Activated naive CD4-positive, alpha-beta T cell treated with anti-CD3 and anti-CD28 coated beads, Interleukin-2, amount 50 U/mL, for 72 hours (primary cell): ENCODE measurements around the gene KCNH3. TPM values are rescaled to one million over a fixed set of nuclear protein-coding genes. Genes with fewer than 3 reads are reported as not detected.
"Not testable (repeated sequence)": the region's sequence is repeated elsewhere in the genome, so short reads cannot be mapped to it uniquely, and the experiment has no call there.

ENCODE experiments used
- ATAC-seq, 2 donors: fragments of 150-1000 bp; cut with Tn5 transposase; 2 replicates each; pipeline ENCODE4 v1.10.0; 2021; ENCODE audit warnings: mild to moderate bottlenecking in 2 of 2, moderate library complexity in 2 of 2
- DNase-seq, 2 donors: peaks; one replicate each; pipeline ENCODE4 v3.0.0; 2021 to 2022; ENCODE audit warnings: low spot score in 2 of 2
- H3K27ac Mint-ChIP-seq, 2 donors: one replicate each; pipeline ENCODE4 v1.8.0; 2022; ENCODE audit warnings: mild to moderate bottlenecking in 2 of 2, mixed read lengths in 2 of 2
- H3K36me3 Mint-ChIP-seq, 2 donors: one replicate each; pipeline ENCODE4 v1.8.0; 2022; ENCODE audit warnings: mixed read lengths in 2 of 2
- H3K9me3 Mint-ChIP-seq, 2 donors: one replicate each; pipeline ENCODE4 v1.8.0; 2022; ENCODE audit warnings: mixed read lengths in 2 of 2
- total RNA-seq, 2 donors: library from RNA; stranded (reverse); gene quantifications; one replicate each; pipeline ENCODE4 v1.2.3, GENCODE V29; 2022

KCNH3 gene
- total RNA-seq, 2 donors from 2014 or later, result 0.39 to 6.3 TPM

- DNase-seq, result no peak
- no peak overlapping the region for H3K27ac Mint-ChIP-seq
- H3K36me3 Mint-ChIP-seq, result peaks cover 0 to 9% of the 10 kb centered on the region in 2 donors
- no peak for ATAC-seq
- H3K9me3 Mint-ChIP-seq, result no peaks in the 10 kb centered on the region
Observed at GRCh38 chr12:49584591-49584990, 45.8 kb downstream of the KCNH3 start.

- no peak for ATAC-seq
- H3K9me3 Mint-ChIP-seq, result peaks cover 4 to 5% of the 10 kb centered on the region in 2 donors
- DNase-seq, result no peak
- H3K36me3 Mint-ChIP-seq, result peaks cover 0 to 19% of the 10 kb centered on the region in 2 donors
- peak overlapping the region in 1 of 2 donors; percentile 70 for H3K27ac Mint-ChIP-seq
Observed at GRCh38 chr12:49585477-49586459, 46.9 kb downstream of the KCNH3 start.

- peaks cover 0 to 21% of the 10 kb centered on the region in 2 donors for H3K36me3 Mint-ChIP-seq
- no peak overlapping the region for H3K27ac Mint-ChIP-seq
- ATAC-seq (no peak), DNase-seq (no peak)
- H3K9me3 Mint-ChIP-seq, result peaks cover 4 to 5% of the 10 kb centered on the region in 2 donors
Observed at GRCh38 chr12:49587174-49587908, 48.5 kb downstream of the KCNH3 start.

- Mint-ChIP-seq H3K9me3 (peaks cover 4 to 5% of the 10 kb centered on the region in 2 donors), H3K36me3 (peaks cover 0 to 17% of the 10 kb centered on the region in 2 donors), H3K27ac (no peak overlapping the region)
- DNase-seq (no peak), ATAC-seq (no peak)
Observed at GRCh38 chr12:49588281-49588680, 49.5 kb downstream of the KCNH3 start.

GRCh38 chr12:49588721-49589516 lies 50.1 kb downstream of the KCNH3 start:
- no peak for DNase-seq
- Mint-ChIP-seq H3K36me3 (peaks cover 0 to 17% of the 10 kb centered on the region in 2 donors), H3K9me3 (peaks cover 4 to 5% of the 10 kb centered on the region in 2 donors), H3K27ac (peak overlapping the region in 1 of 2 donors; percentile 55)
- no peak for ATAC-seq

- Mint-ChIP-seq H3K27ac (peak overlapping the region in 1 of 2 donors; percentile 9), H3K36me3 (no peaks in the 10 kb centered on the region), H3K9me3 (no peaks in the 10 kb centered on the region)
- no peak for ATAC-seq
- DNase-seq, result no peak
Observed at GRCh38 chr12:49598527-49598926, 59.7 kb downstream of the KCNH3 start.

- H3K9me3 Mint-ChIP-seq, result no peaks in the 10 kb centered on the region
- H3K27ac Mint-ChIP-seq, result peak overlapping the region in 1 of 2 donors; percentile 50
Observed at GRCh38 chr12:49599961-49600360, 61.1 kb downstream of the KCNH3 start.

GRCh38 chr12:49603721-49604120 lies 64.9 kb downstream of the KCNH3 start:
- DNase-seq (no peak), ATAC-seq (no peak)
- Mint-ChIP-seq H3K36me3 (no peaks in the 10 kb centered on the region), H3K9me3 (no peaks in the 10 kb centered on the region), H3K27ac (no peak overlapping the region)

More at GRCh38 chr12:49599961-49600360, 61.1 kb downstream of the KCNH3 start:
- ATAC-seq (no peak), DNase-seq (no peak)
- no peaks in the 10 kb centered on the region for H3K36me3 Mint-ChIP-seq

- Mint-ChIP-seq H3K36me3 (peaks cover 0 to 2% of the 10 kb centered on the region in 2 donors), H3K27ac (no peak overlapping the region), H3K9me3 (no peaks in the 10 kb centered on the region)
- ATAC-seq (no peak), DNase-seq (no peak)
Observed at GRCh38 chr12:49604856-49605255, 66.0 kb downstream of the KCNH3 start.

GRCh38 chr12:49605539-49605938 lies 66.7 kb downstream of the KCNH3 start, which contains the start of gene FAM186B:
TSS of gene FAM186B (minus strand) at chr12:49605639. CDS start at chr12:49605477, 162 bp downstream.
- not testable (repeated sequence) for H3K9me3 Mint-ChIP-seq

More at GRCh38 chr12:49605539-49605938, 66.7 kb downstream of the KCNH3 start, which contains the start of gene FAM186B:
- not testable (repeated sequence) for DNase-seq, H3K27ac Mint-ChIP-seq, H3K36me3 Mint-ChIP-seq, ATAC-seq

Other genes with a start within 250 kb of the KCNH3 start
- gene PRPH, start 243.9 kb upstream of the KCNH3 start, total RNA-seq, result not detected
- 100 to 1,000 TPM in 1 of 2 donors, 10 to 100 TPM in 1; 67.4 to 134 TPM for gene TROAP, start 215.8 kb upstream of the KCNH3 start, total RNA-seq
- not detected for gene C1QL4, start 201.8 kb upstream of the KCNH3 start, total RNA-seq
- gene DNAJC22, start 192.1 kb upstream of the KCNH3 start, total RNA-seq, result under 1 TPM; 0.06 to 0.11 TPM
- gene SPATS2, start 171.6 kb upstream of the KCNH3 start, total RNA-seq, result 10 to 100 TPM; 14.3 to 20.8 TPM
- gene MCRS1, start 29.1 kb downstream of the KCNH3 start, total RNA-seq, result 10 to 100 TPM; 62.8 to 70.5 TPM
- under 1 TPM; 0.16 to 0.18 TPM for gene FAM186B, start 66.6 kb downstream of the KCNH3 start, total RNA-seq
- gene PRPF40B, start 84.5 kb downstream of the KCNH3 start, total RNA-seq, result 10 to 100 TPM in 1 of 2 donors, 1 to 10 TPM in 1; 5.1 to 10.1 TPM
- 10 to 100 TPM; 25.9 to 27.6 TPM for gene FMNL3, start 168.4 kb downstream of the KCNH3 start, total RNA-seq
- 100 to 1,000 TPM; 361 to 467 TPM for gene TMBIM6, start 202.5 kb downstream of the KCNH3 start, total RNA-seq